ENCODE data around the gene CNTN4. TPM values are rescaled to one million over a fixed set of nuclear protein-coding genes. Genes with fewer than 3 reads are reported as not detected.
"Not testable (repeated sequence)": the region's sequence is repeated elsewhere in the genome, so short reads cannot be mapped to it uniquely, and the experiment has no call there.

Gene CNTN4
- total RNA-seq, 1 donor from 2014 or later = 23.0 TPM

GRCh38 chr3:2984005-2984830 lies 885.6 kb downstream of the CNTN4 start:
- H3K4me3 Mint-ChIP-seq (ENCODE audit: unreplicated experiment) = no peak overlapping the region
- no peaks in the 10 kb centered on the region for H3K36me3 Mint-ChIP-seq (ENCODE audit: unreplicated experiment)
- TF ChIP-seq CTCF (IDR thresholded peaks at IDR 0.05; ENCODE audit: partially characterized antibody, unreplicated experiment) = no peak
- H3K4me1 Mint-ChIP-seq (ENCODE audit: low read depth, unreplicated experiment) = peaks cover 5% of the 10 kb centered on the region
- H3K27ac Mint-ChIP-seq (ENCODE audit: unreplicated experiment) = no peak overlapping the region
- no peaks in the 10 kb centered on the region for H3K9me3 Mint-ChIP-seq (ENCODE audit: unreplicated experiment)
- peaks cover 3% of the 10 kb centered on the region for H3K27me3 Mint-ChIP-seq (ENCODE audit: unreplicated experiment)
- DNase-seq = no peak

GRCh38 chr3:2984831-2985220 lies 886.2 kb downstream of the CNTN4 start:
- Mint-ChIP-seq H3K4me3 (ENCODE audit: unreplicated experiment) (no peak overlapping the region), H3K4me1 (ENCODE audit: low read depth, unreplicated experiment) (peaks cover 5% of the 10 kb centered on the region), H3K27ac (ENCODE audit: unreplicated experiment) (no peak overlapping the region), H3K27me3 (ENCODE audit: unreplicated experiment) (peaks cover 3% of the 10 kb centered on the region), H3K36me3 (ENCODE audit: unreplicated experiment) (no peaks in the 10 kb centered on the region), H3K9me3 (ENCODE audit: unreplicated experiment) (no peaks in the 10 kb centered on the region)
- DNase-seq = no peak
- TF ChIP-seq CTCF (IDR thresholded peaks at IDR 0.05; ENCODE audit: partially characterized antibody, unreplicated experiment) = no peak

GRCh38 chr3:2985479-2985878 lies 886.8 kb downstream of the CNTN4 start:
- Mint-ChIP-seq H3K4me1 (ENCODE audit: low read depth, unreplicated experiment) (peaks cover 5% of the 10 kb centered on the region), H3K27me3 (ENCODE audit: unreplicated experiment) (peaks cover 2% of the 10 kb centered on the region), H3K9me3 (ENCODE audit: unreplicated experiment) (no peaks in the 10 kb centered on the region), H3K4me3 (ENCODE audit: unreplicated experiment) (no peak overlapping the region), H3K36me3 (ENCODE audit: unreplicated experiment) (no peaks in the 10 kb centered on the region), H3K27ac (ENCODE audit: unreplicated experiment) (no peak overlapping the region)
- no peak for TF ChIP-seq CTCF (IDR thresholded peaks at IDR 0.05; ENCODE audit: partially characterized antibody, unreplicated experiment)
- no peak for DNase-seq

GRCh38 chr3:2992534-2992933 lies 893.9 kb downstream of the CNTN4 start:
- H3K36me3 Mint-ChIP-seq (ENCODE audit: unreplicated experiment) = no peaks in the 10 kb centered on the region
- DNase-seq = no peak
- no peak for TF ChIP-seq CTCF (IDR thresholded peaks at IDR 0.05; ENCODE audit: partially characterized antibody, unreplicated experiment)
- peaks cover 10% of the 10 kb centered on the region for H3K4me1 Mint-ChIP-seq (ENCODE audit: low read depth, unreplicated experiment)
- H3K27ac Mint-ChIP-seq (ENCODE audit: unreplicated experiment) = no peak overlapping the region
- no peaks in the 10 kb centered on the region for H3K9me3 Mint-ChIP-seq (ENCODE audit: unreplicated experiment)
- H3K27me3 Mint-ChIP-seq (ENCODE audit: unreplicated experiment) = peaks cover 4% of the 10 kb centered on the region
- H3K4me3 Mint-ChIP-seq (ENCODE audit: unreplicated experiment) = no peak overlapping the region

GRCh38 chr3:2993130-2993529 lies 894.5 kb downstream of the CNTN4 start:
- H3K36me3 Mint-ChIP-seq (ENCODE audit: unreplicated experiment); H3K4me3 Mint-ChIP-seq (ENCODE audit: unreplicated experiment); DNase-seq; H3K27ac Mint-ChIP-seq (ENCODE audit: unreplicated experiment); H3K27me3 Mint-ChIP-seq (ENCODE audit: unreplicated experiment); H3K9me3 Mint-ChIP-seq (ENCODE audit: unreplicated experiment): not testable (repeated sequence)
- H3K4me1 Mint-ChIP-seq (ENCODE audit: low read depth, unreplicated experiment) = peaks cover 11% of the 10 kb centered on the region
